HepG2 (cell line): ENCODE results near the gene GMEB1. TPM values are rescaled to one million over a fixed set of nuclear protein-coding genes. Genes with fewer than 3 reads are reported as not detected.

Experiments
- CBX5 ChIP-seq: sonication (generic); formaldehyde crosslinking; IDR thresholded peaks from 2 replicates; pipeline ENCODE4 v1.4.0; 2020; ENCODE audit warnings: missing genetic modification reagents, borderline replicate concordance
- CHD4 ChIP-seq: fragments of 200-600 bp; sonication (generic); IDR thresholded peaks from 2 replicates; pipeline ENCODE4 v1.7.0; 2017; ENCODE audit warnings: mild to moderate bottlenecking, low read length, borderline replicate concordance
- DMTF1 ChIP-seq: sonication (generic); formaldehyde crosslinking; IDR thresholded peaks from 2 replicates; pipeline ENCODE4 v1.4.0; 2020; ENCODE audit warnings: mild to moderate bottlenecking, missing genetic modification reagents
- FOXA3 ChIP-seq: IDR thresholded peaks from 2 replicates; pipeline ENCODE4 v1.6.1; 2016; ENCODE audit warnings: missing genetic modification reagents, missing compliant biosample characterization
- GATA4 ChIP-seq: sonication (generic); IDR thresholded peaks from 2 replicates; pipeline ENCODE4 v1.6.1; 2016; ENCODE audit warnings: antibody characterized with exemption, low read depth, borderline replicate concordance
- MXD4 ChIP-seq: IDR thresholded peaks from 2 replicates; pipeline ENCODE4 v1.6.1; 2016; ENCODE audit warnings: mild to moderate bottlenecking, missing biosample characterization, missing genetic modification reagents
- NFKBIZ ChIP-seq: IDR thresholded peaks from 2 replicates; pipeline ENCODE4 v1.6.1; 2018; ENCODE audit warnings: missing genetic modification reagents, missing compliant biosample characterization
- TGIF2 ChIP-seq: IDR thresholded peaks from 2 replicates; pipeline ENCODE4 v1.6.1; 2016; ENCODE audit warnings: control low read depth, missing compliant biosample characterization
- TP53 ChIP-seq: sonication (generic); formaldehyde crosslinking; conservative IDR thresholded peaks from 2 replicates; pipeline ENCODE4 v1.4.0; 2020; ENCODE audit warnings: missing genetic modification reagents
- ZBTB14 ChIP-seq: sonication (generic); formaldehyde crosslinking; IDR thresholded peaks from 2 replicates; pipeline ENCODE4 v1.4.0; 2020; ENCODE audit warnings: missing genetic modification reagents
- ZFP36 ChIP-seq: fragments of 150-350 bp; IDR thresholded peaks from 2 replicates; pipeline ENCODE4 v1.6.1; 2018; ENCODE audit warnings: borderline replicate concordance, low read length, low read depth; ENCODE audit not compliant: partially characterized antibody
- ZFP82 ChIP-seq: sonication (generic); formaldehyde crosslinking; IDR thresholded peaks from 2 replicates; pipeline ENCODE4 v1.5.1; 2020; ENCODE audit warnings: mild to moderate bottlenecking, missing genetic modification reagents, borderline replicate concordance
- ZMYM2 ChIP-seq: sonication (generic); formaldehyde crosslinking; IDR thresholded peaks from 2 replicates; pipeline ENCODE4 v1.8.0; 2022; ENCODE audit warnings: mild to moderate bottlenecking, missing genetic modification reagents
- ZNF296 ChIP-seq: sonication (generic); formaldehyde crosslinking; conservative IDR thresholded peaks from 2 replicates; pipeline ENCODE4 v1.5.0; 2020; ENCODE audit warnings: mild to moderate bottlenecking, missing genetic modification reagents
- ZNF333 ChIP-seq: sonication (generic); formaldehyde crosslinking; IDR thresholded peaks from 2 replicates; pipeline ENCODE4 v1.4.0; 2020; ENCODE audit warnings: mild to moderate bottlenecking, missing genetic modification reagents, borderline replicate concordance
- ZNF350 ChIP-seq: sonication (generic); formaldehyde crosslinking; IDR thresholded peaks from 2 replicates; pipeline ENCODE4 v1.4.0; 2020; ENCODE audit warnings: mild to moderate bottlenecking, low read depth, missing genetic modification reagents, borderline replicate concordance
- ZNF460 ChIP-seq: sonication (generic); formaldehyde crosslinking; IDR thresholded peaks from 2 replicates; pipeline ENCODE4 v1.5.1; 2020; ENCODE audit warnings: missing genetic modification reagents, mild to moderate bottlenecking, borderline replicate concordance
- ZNF501 ChIP-seq: sonication (generic); formaldehyde crosslinking; IDR thresholded peaks from 2 replicates; pipeline ENCODE4 v1.5.1; 2020; ENCODE audit warnings: mild to moderate bottlenecking, moderate library complexity, missing genetic modification reagents
- ZNF512 ChIP-seq: sonication (generic); formaldehyde crosslinking; IDR thresholded peaks from 2 replicates; pipeline ENCODE4 v1.4.0; 2020; ENCODE audit warnings: mild to moderate bottlenecking, missing genetic modification reagents
- ZNF790 ChIP-seq: sonication (generic); formaldehyde crosslinking; IDR thresholded peaks from 2 replicates; pipeline ENCODE4 v1.8.0; 2022; ENCODE audit warnings: missing genetic modification reagents, mild to moderate bottlenecking, borderline replicate concordance
- polyA plus RNA-seq, 8 experiments: library from polyadenylated mRNA; depleted of rRNA in 3 of 8; stranded (reverse) in 7 of 8; unstranded in 1 of 8; fragments of >200 nt; fragmentation: Illumina TruSeq in 4 of 8; extraction: Trizol in 4 of 8; gene quantifications; 2 replicates each; pipeline versions ENCODE4 v1.2.1 to v1.2.3, GENCODE V29; 2011 to 2016; ENCODE audit warnings: low read depth in 4 of 8, missing spikeins in 1 of 8, mixed read lengths in 1 of 8; ENCODE audit not compliant: insufficient read depth in 1 of 8
- total RNA-seq, 5 experiments: library from RNA; depleted of rRNA; stranded (reverse); fragments of >200 nt; fragmentation: Illumina TruSeq; extraction: Trizol; gene quantifications; 2 replicates each; pipeline ENCODE4 v1.2.3, GENCODE V29; 2016; ENCODE audit warnings: low read depth in 1 of 5
- TF ChIP-seq, protein P1 (sequence below): sonication (generic); formaldehyde crosslinking; IDR thresholded peaks from 2 replicates; pipeline ENCODE4 v1.8.0; 2022; ENCODE audit warnings: mild to moderate bottlenecking, missing genetic modification reagents; ENCODE audit not compliant: insufficient replicate concordance

GMEB1 gene
- total and polyA plus RNA-seq, 2 of the 13 experiments (the other 11 are each of a cell fraction or from before 2014, with no cell fraction given), result 3.0 to 6.0 TPM

DNA sequence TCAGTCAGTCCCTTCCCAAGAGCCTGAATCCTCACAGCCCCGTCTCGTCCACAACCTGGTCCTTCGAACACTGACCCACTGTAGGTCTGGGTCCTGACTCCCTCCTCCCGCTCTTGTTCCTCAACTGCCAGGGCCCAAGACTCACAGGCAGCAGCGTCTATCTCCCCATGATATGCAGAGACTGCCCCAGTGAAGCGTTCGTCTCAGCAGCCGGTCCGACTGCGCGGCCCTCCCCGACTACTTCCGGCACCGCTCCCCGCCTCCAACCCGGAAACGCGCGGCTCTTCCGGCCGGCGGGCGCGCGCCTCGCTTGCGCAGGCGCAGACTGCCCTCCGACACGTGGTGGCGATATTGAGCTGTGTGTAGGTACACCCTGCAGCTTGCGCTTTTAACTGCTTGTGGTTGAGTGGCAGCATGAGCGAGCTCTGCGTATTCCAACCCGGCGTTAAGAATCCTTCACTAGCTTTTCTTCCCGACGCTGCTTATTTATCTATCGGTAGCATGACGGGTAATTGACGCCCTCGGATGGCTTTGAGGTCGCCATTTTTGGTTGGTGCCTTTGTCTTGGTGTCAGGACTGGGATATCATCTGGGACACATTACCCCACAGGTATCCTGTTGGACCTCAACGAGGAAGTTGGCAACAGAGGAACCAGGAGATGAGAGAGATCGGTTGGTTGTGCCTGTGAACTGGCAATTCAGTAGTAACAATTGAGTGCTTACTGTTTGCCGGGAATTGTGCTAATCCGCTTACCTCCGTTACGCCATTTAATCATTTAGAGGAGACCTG is 25.5 kb upstream of the GMEB1 start, which contains the start of gene TAF12 (continued):
- TF ChIP-seq DMTF1, result no peak
- TF ChIP-seq ZMYM2, result no peak
- peak; percentile 21; the same call in 1 of the 2 replicates for TF ChIP-seq TP53 (CRISPR knock-in tag)
- no peak for TF ChIP-seq ZNF790 (CRISPR knock-in tag)
- TF ChIP-seq ZNF296 (CRISPR knock-in tag), result no peak
- no peak; the same call in 1 of the 2 replicates for TF ChIP-seq TGIF2 (CRISPR knock-in tag)
- TF ChIP-seq ZNF501 (CRISPR knock-in tag), result peak; percentile 97
- no peak for TF ChIP-seq ZNF333 (CRISPR knock-in tag)
- 0 out of 2 replicates have a peak, but pooled peaks have one; percentile 89 for TF ChIP-seq MXD4 (CRISPR knock-in tag)
- peak; percentile 85 for TF ChIP-seq GATA4
- peak; percentile 99 for TF ChIP-seq ZBTB14
- TF ChIP-seq ZFP82, result no peak
- peak; percentile 57; the same call in 1 of the 2 replicates for TF ChIP-seq NFKBIZ (CRISPR knock-in tag)
- TF ChIP-seq, protein P1, sequence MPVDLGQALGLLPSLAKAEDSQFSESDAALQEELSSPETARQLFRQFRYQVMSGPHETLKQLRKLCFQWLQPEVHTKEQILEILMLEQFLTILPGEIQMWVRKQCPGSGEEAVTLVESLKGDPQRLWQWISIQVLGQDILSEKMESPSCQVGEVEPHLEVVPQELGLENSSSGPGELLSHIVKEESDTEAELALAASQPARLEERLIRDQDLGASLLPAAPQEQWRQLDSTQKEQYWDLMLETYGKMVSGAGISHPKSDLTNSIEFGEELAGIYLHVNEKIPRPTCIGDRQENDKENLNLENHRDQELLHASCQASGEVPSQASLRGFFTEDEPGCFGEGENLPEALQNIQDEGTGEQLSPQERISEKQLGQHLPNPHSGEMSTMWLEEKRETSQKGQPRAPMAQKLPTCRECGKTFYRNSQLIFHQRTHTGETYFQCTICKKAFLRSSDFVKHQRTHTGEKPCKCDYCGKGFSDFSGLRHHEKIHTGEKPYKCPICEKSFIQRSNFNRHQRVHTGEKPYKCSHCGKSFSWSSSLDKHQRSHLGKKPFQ, result no peak
- peak; percentile 65; the same call in 1 of the 2 replicates for TF ChIP-seq FOXA3 (CRISPR knock-in tag)
- no peak for TF ChIP-seq ZNF460 (CRISPR knock-in tag)
- no peak for TF ChIP-seq CHD4
- TF ChIP-seq ZNF350 (CRISPR knock-in tag), result peak; percentile 88
- TF ChIP-seq ZNF512 (CRISPR knock-in tag), result no peak
- TF ChIP-seq ZFP36, result no peak
- TF ChIP-seq CBX5 (CRISPR knock-in tag), result peak; percentile 80; the same call in 1 of the 2 replicates
